ENCODE results near the gene TSSK6.
A peak's percentile ranks its signal among the peaks of the same experiment; 100 is the strongest.
"Not testable (repeated sequence)": the region's sequence is repeated elsewhere in the genome, so short reads cannot be mapped to it uniquely, and the experiment has no call there.

Gene TSSK6

GRCh38 chr19:19487950-19488874 is 27.1 kb downstream of the TSSK6 start:
- DNase-seq (ENCODE audit: low spot score) = no peak

DNA sequence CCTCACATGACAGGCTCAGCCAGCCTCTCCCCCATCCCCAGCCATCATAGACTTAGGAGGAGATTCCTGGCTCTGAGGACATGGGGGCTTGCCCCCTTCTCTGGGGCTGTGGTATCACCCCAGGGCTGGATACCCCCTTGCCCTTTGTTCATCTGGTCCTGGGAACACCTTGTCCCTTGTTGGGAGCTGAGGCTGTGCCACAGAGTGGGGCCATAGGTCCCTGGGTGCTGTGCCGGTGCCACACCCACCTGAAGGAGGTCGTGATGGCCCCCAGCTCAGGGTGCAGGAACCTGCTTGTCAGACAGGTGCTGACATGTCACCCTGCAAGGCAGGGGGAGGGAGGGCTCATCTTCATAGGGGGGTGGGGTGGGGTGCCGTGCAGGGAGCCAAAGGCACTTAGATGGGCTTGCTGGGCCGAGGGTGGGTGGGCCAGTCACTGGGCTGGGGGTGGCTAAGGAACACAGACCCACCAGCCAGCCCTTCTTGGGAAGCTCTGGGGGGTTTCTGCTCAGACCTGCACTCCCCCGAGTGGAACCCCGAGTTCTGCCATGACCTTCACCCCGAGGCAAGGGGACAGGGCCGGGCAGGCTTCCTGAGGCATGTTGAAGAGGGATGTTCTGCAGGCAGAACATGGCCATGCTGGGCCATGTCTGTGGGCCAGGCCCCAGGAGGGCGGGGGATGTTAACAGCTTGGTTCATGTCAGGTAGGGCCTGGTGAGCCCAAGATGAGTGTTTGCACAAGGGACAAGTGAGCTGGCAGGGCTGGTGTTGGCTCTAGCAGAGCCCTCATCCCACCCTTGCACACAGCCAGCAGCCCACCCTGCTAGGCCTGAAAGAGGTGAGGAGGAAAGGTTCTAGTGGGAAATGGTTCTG is 28.0 kb downstream of the TSSK6 start:
- no peak for DNase-seq (ENCODE audit: low spot score)

GRCh38 chr19:19486343-19487076 is 28.8 kb downstream of the TSSK6 start:
- DNase-seq (ENCODE audit: low spot score) = no peak

DNA sequence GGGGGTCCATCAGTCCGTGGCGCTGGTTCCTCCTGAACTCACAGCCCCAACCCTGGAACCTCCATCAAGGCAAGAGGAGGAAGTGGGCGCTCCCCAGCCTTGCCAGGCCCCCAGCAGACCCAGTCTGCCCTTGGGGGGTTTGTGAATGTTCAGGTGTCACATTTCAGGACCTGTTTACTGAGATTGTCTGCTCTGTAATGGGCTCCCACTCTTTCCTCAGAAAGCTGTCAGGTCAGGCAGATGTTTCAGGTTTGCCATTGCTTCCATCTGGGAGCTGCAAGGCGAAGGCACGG is 29.4 kb downstream of the TSSK6 start:
- DNase-seq (ENCODE audit: low spot score) = no peak

DNA sequence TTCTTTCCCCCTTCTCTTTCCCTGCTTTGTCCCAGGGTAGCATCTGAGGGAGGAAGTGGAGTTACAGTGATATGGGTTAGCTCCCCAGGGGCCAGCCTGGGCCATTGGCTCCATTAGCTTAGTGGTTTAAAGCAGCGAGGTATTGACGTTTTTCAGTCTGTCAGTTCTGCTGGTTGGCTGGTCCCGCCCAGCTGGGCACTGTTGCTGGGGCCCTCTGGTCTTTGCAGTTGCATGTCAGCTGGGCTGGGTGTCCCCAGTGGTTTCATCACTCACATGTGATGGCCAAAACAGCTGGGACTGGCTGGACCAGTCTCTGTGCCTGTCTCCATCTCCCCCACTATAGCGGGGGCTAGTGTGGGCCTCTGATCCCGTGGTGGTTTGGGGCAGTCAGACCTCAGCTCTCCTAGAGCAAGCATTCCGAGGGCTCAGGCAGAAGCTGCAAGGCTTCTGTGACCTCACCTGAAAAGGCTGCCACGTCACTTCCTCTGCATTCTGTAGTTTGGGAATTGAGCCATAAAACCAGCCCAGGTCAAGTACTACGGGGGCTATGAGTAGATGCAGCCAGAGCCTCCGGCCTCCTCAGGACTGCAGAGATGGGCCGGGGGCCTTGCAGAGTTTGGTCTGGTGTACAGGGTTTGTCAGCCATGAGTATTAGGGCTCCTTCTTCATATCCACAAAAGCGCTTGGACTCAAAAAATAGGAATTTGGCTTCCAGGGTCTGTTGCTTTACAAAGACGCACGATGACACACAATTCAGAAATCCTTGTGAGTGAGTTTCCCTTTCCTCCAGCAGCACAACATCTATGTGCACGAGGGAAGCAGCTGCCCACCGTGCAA is 30.0 kb downstream of the TSSK6 start:
- DNase-seq (ENCODE audit: low spot score) = peak; percentile 61

- no peak for DNase-seq (ENCODE audit: low spot score)
These were observed 32.3 kb downstream of the TSSK6 start for GRCh38 chr19:19482809-19483596.

GRCh38 chr19:19480688-19481087 is 34.7 kb downstream of the TSSK6 start:
- no peak for DNase-seq (ENCODE audit: low spot score)

GRCh38 chr19:19477705-19478383 is 37.5 kb downstream of the TSSK6 start:
- no peak for DNase-seq (ENCODE audit: low spot score)

GRCh38 chr19:19475849-19476828 is 39.2 kb downstream of the TSSK6 start:
- DNase-seq (ENCODE audit: low spot score) = peak; percentile 43

GRCh38 chr19:19475015-19475765 is 40.2 kb downstream of the TSSK6 start:
- DNase-seq (ENCODE audit: low spot score) = no peak

GRCh38 chr19:19472106-19472505 is 43.2 kb downstream of the TSSK6 start:
- not testable (repeated sequence) for DNase-seq (ENCODE audit: low spot score)

DNA sequence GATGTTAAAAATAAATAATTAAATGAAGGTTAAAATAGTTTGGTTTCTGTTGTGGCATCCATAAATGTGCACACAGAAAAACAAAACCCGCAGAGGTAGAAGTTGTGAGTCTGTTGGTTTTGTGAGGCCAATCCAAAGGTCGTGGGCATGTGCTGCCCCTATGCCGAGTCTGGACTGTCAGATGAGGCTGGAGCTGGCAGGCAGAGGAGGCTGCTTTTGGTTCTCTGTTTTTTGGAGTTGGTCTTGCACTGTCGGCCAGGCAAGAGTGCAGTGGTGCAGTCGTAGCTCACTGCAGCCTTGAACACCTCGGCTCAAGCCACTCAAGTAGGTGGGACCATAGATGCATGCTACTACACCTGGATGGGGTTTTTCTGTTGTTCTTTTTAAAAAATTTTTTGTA is 43.7 kb downstream of the TSSK6 start:
- DNase-seq (ENCODE audit: low spot score) = no peak

DNA sequence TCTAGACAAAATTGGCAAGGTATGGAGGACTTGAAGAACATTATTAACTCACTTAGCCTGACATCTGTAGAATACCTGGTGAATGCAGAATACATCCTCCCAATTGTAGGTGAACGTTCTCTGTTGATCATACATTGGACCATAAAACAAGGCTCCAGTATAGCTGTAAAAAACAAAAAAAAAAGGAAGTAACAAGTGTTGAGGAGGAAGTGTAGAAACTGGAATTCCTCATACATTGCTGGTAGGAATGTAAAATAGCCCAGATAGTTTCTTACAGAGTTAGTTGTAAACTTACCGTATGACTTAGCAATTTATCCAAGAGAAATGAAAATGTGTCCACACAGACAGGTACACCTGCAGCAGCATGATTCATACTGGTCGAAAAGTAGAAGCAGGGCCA is 44.8 kb downstream of the TSSK6 start:
- DNase-seq (ENCODE audit: low spot score) = no peak

DNA sequence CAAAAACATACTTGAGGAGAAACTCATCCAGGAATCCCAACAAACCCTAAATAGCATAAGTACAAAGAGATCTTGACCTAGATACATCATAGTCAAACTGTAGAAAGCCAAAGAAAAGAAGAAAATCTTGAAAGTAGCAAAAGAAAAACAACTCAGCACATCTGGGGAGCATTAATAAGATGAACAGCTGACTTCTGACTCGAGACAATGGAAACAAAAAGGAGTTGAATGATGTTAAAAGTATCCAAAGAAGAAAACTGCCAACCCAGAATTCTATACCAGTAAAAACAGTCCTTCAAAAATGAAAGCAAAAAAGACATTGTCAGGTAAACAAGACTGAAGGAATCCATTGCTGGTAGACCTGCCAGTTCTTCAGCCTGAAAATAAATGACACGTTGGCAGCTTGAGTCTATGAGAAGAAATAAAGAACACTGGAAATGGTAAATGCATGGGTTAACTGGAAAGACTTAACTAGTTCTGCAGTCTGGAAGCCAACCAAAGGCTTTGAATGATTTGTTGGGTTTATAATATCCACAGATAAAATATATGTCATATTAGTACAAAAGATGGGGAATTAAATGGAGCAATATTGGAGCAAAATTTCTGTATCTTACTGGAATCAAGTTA is 46.8 kb downstream of the TSSK6 start:
- DNase-seq (ENCODE audit: low spot score) = no peak

DNA sequence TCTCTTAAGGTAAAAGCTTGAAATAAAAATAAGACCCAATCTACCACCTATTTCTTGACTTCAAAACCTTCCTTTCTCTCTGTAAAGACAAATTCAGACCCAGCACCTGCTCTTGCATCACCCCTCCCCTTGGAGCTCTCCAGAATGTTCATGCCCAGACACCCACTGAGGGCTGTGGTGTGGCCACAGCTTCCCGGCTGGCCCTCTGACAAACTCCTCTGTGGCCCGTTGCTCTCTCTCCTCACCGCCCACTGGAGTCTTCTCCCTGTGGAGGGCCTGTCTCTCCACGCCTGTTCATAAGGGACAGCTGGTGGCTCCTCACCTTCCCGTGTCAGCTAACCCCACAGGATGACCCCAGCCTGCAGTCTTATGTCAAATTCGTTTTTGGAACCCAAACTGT is 49.1 kb downstream of the TSSK6 start:
- DNase-seq (ENCODE audit: low spot score) = no peak

DNA sequence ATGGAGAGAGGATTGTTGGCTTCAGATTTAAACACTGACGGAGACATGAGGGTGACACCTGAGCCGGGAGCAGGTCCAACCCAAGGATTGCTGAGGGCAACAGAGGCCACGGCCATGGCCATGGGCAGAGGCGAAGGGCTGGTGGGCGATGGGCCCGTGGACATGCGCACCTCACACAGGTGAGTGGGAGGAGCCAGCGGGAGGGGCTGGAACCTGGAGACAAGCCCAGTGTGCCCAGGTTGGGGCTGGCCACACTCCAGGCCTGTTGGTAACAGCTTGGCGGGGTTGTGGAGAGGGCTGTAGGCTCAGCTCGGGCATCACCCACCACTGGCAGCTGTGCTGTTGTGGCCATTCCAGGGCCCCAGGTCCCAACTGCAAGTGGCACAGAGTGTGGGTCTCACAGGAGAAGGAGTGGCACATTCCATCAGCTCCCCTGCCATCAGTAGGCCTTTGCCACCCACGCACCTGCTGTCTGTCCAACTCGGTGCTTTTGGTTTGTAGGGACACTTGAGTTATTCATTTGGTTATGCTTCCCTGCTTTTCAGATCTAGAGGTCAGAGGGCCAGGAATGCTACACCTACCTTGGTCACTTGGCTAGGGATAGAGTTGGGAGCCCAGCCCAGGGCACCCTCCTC is 49.8 kb downstream of the TSSK6 start:
- DNase-seq (ENCODE audit: low spot score) = no peak

All from AG20443 (cell line).